Measurements from ENCODE around the gene RRP9.

GRCh38 chr3:51941463-51941797 is 274 bp downstream of the RRP9 start:
- no peak for TF ChIP-seq CTCF (IDR thresholded peaks at IDR 0.05; ENCODE audit: low read depth, low read length)
- TF ChIP-seq POLR2A (IDR thresholded peaks at IDR 0.05; ENCODE audit: extremely low read depth, insufficient read length): no peak
- no peak for TF ChIP-seq MAX (IDR thresholded peaks at IDR 0.05; ENCODE audit: low read depth, low read length)
- no peak for TF ChIP-seq MYC (IDR thresholded peaks at IDR 0.05; ENCODE audit: low read depth, low read length)
